Measurements from ENCODE around the gene KSR1. TPM values are rescaled to one million over a fixed set of nuclear protein-coding genes. Genes with fewer than 3 reads are reported as not detected.

The KSR1 gene
- total and polyA plus RNA-seq, 2 of the 4 experiments (the other 2 are of a cell fraction), result 12.5 to 21.9 TPM

GRCh38 chr17:27458524-27458908 is 2.3 kb downstream of the KSR1 start:
- H3K27ac ChIP-seq (ENCODE audit: insufficient read depth, low read length), result peak overlapping the region; percentile 57
- H3K4me1 ChIP-seq (ENCODE audit: control insufficient read depth, insufficient read depth, low read length), result peaks cover 27% of the 10 kb centered on the region
- dilution Hi-C loops (cut with HindIII; ENCODE audit: low sequenced_read_pairs, unreplicated experiment), result no loop called here
- peak overlapping the region; percentile 70 for H3K14ac ChIP-seq (replicated peaks; ENCODE audit: low read depth, low read length)
- no CpG with 5 or more reads among the region's 6 CpGs for WGBS, 2 experiments (ENCODE audit: extremely low coverage in 2 of 2, insufficient read length in 1 of 2)
- POLR2A ChIA-PET (ENCODE audit: unreplicated experiment), result interaction anchor here (0.9 kb wide), 1 partner anchor 8 kb away, joined by 3 read pairs; no protein-coding TSS in a partner anchor
- peaks cover 66% of the 10 kb centered on the region for H4K20me1 ChIP-seq (ENCODE audit: insufficient read depth, low read length)
- H3K9me1 ChIP-seq (ENCODE audit: insufficient read depth, low read length), result peaks cover 12% of the 10 kb centered on the region
- H2AK5ac ChIP-seq (ENCODE audit: low read depth, low read length), result peak overlapping the region; percentile 18; the same call in 1 of the 2 replicates
- H2BK120ac ChIP-seq (ENCODE audit: low read depth, low read length), result no peak overlapping the region
- H3K4me2 ChIP-seq (ENCODE audit: low read depth, low read length), result peak overlapping the region; percentile 98
- no peak overlapping the region for H2BK20ac ChIP-seq (ENCODE audit: low read depth, low read length)
- H3K27me3 ChIP-seq (ENCODE audit: control insufficient read depth, insufficient read depth, low read length), result no peaks in the 10 kb centered on the region
- H3K18ac ChIP-seq (ENCODE audit: low read depth, low read length), result peak overlapping the region; percentile 47
- peak overlapping the region; percentile 44 for H3K4ac ChIP-seq (ENCODE audit: low read depth, low read length)
- no peak overlapping the region for H2BK15ac ChIP-seq (ENCODE audit: low read depth, low read length)
- peak overlapping the region; percentile 100 for H3K4me3 ChIP-seq (ENCODE audit: insufficient read depth, low read depth, low read length)
- peaks cover 38 to 66% of the 10 kb centered on the region in 2 experiments for H3K79me1 ChIP-seq (ENCODE audit: low read depth in 1 of 2, low read length in 2 of 2)
- H3K36me3 ChIP-seq (ENCODE audit: control insufficient read depth, insufficient read depth, low read length), result peaks cover 8% of the 10 kb centered on the region; the same call in 1 of the 2 replicates
- in situ Hi-C loops (cut with MboI; ENCODE audit: low sequenced_read_pairs), result loop anchor here (5.0 kb wide), 1 partner anchor 129 kb away; no protein-coding TSS in a partner anchor
- peak overlapping the region; percentile 18 for H4K5ac ChIP-seq (ENCODE audit: low read depth, low read length)
- 0 out of 2 replicates have a peak overlapping the region, but pooled peaks have one; percentile 72 for H3K56ac ChIP-seq (ENCODE audit: extremely low read depth, insufficient read depth, low read length)
- intact Hi-C loops (cut with micrococcal nuclease), result loop anchor here (5.0 to 10.0 kb wide), 3 partner anchors 119 to 426 kb away; no protein-coding TSS in a partner anchor
- H3K9me3 ChIP-seq (ENCODE audit: control insufficient read depth, insufficient read depth, low read length), result no peaks in the 10 kb centered on the region
- H3K9ac ChIP-seq (ENCODE audit: low read depth, low read length), result peak overlapping the region; percentile 100
- DNase-seq (no peak), ATAC-seq (ENCODE audit: low read depth) (no peak)
- H3K23ac ChIP-seq (ENCODE audit: low read depth, low read length), result peak overlapping the region; percentile 19
- TF ChIP-seq RCOR1 (IDR thresholded peaks at IDR 0.05; ENCODE audit: insufficient replicate concordance, low read length) (no peak), ELK1 (IDR thresholded peaks at IDR 0.05; ENCODE audit: borderline replicate concordance, low read depth, low read length) (no peak), RAD21 (IDR thresholded peaks at IDR 0.05; ENCODE audit: low read length) (no peak), CHD1 (IDR thresholded peaks at IDR 0.05; ENCODE audit: low read depth, low read length) (no peak; the same call in 1 of the 2 replicates), NFE2L2 (IDR thresholded peaks at IDR 0.05; ENCODE audit: low read depth, low read length) (no peak), BHLHE40 (IDR thresholded peaks at IDR 0.05; ENCODE audit: low read depth, low read length) (no peak), POLR2A (IDR thresholded peaks at IDR 0.05; ENCODE audit: low read depth, low read length) (no peak), CEBPB (IDR thresholded peaks at IDR 0.05; ENCODE audit: low read depth, low read length) (no peak), MAZ (IDR thresholded peaks at IDR 0.05; ENCODE audit: borderline replicate concordance, low read depth, low read length) (no peak), MXI1 (IDR thresholded peaks at IDR 0.05; ENCODE audit: borderline replicate concordance, low read depth, low read length) (no peak), CTCF (conservative IDR thresholded peaks at IDR 0.05; ENCODE audit: low read depth, low read length) (no peak), USF2 (IDR thresholded peaks at IDR 0.05; ENCODE audit: low read depth, low read length) (no peak), SMC3 (IDR thresholded peaks at IDR 0.05; ENCODE audit: low read depth, low read length) (no peak), FOS (IDR thresholded peaks at IDR 0.05; ENCODE audit: low read depth, low read length) (no peak)
- H4K8ac ChIP-seq (ENCODE audit: low read depth in 2 of 2, low read length in 2 of 2), result 0 out of 4 replicates have a peak overlapping the region, but pooled peaks of 1 of the 2 experiments have one; percentile 4
- BruUV-seq (replicated peaks), result no TSS peak
- CTCF ChIA-PET, result interaction anchor here (0.9 kb wide), 1 partner anchor 101 kb away, joined by 5 read pairs; no protein-coding TSS in a partner anchor
- no peak overlapping the region for H4K91ac ChIP-seq (ENCODE audit: insufficient read depth, low read depth, low read length)
- H2BK5ac ChIP-seq (ENCODE audit: low read depth, low read length, poor library complexity, severe bottlenecking), result no peak overlapping the region
- H2AFZ ChIP-seq (replicated peaks; ENCODE audit: low read length, poor library complexity), result peak overlapping the region; percentile 1
- H2AK9ac ChIP-seq (replicated peaks; ENCODE audit: low read depth, low read length, poor library complexity), result no peak overlapping the region
